ENCODE measurements around the gene ADORA2B.
"Not testable (repeated sequence)": the region's sequence is repeated elsewhere in the genome, so short reads cannot be mapped to it uniquely, and the experiment has no call there.

ADORA2B gene

GRCh38 chr17:15972497-15972951 is 27.6 kb downstream of the ADORA2B start:
- H3K27ac ChIP-seq, result no peak overlapping the region
- no peak for TF ChIP-seq ZFX (IDR thresholded peaks at IDR 0.05; ENCODE audit: borderline replicate concordance)
- TF ChIP-seq CTCF (IDR thresholded peaks at IDR 0.05), result no peak

DNA sequence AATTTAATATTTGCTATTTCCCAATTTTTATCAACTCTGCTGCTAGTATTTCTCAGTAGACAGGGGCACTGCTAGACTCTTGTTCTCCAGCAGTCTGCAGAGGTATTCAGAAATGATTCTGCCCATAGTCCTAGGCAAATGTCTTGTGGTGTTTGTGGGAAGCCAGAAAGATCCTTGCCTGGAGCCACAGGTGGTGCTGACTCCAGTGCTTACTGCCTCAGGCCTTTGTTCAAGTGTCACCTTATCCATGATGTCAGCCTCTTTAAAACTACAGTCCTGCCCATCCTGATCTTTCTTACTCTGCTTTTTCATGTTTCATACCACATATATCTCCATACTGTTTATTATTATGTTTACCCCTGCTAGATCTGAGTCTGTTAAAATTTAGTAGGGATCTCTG is 28.1 kb downstream of the ADORA2B start:
- TF ChIP-seq ZFX (IDR thresholded peaks at IDR 0.05; ENCODE audit: borderline replicate concordance) (no peak), CTCF (IDR thresholded peaks at IDR 0.05) (no peak)
- H3K27ac ChIP-seq, result no peak overlapping the region

DNA sequence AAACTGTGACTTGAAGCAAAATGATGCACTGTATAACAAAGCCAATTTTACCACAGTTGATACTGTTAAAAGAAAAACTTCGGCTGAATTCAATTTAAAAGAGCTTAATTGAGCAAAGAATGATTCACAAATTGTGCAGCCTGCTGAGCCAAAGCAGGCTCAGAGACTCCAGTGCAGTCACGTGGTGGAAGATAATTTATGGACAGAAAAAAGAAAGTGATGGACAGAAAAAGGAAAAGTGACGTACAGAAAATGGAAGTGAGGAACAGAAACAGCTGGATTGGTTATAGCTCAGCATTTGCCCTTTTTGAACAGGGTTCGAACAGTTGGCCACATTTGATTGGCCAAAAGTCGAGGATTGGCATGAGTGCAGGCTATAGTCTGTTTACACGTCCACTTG is 28.9 kb downstream of the ADORA2B start:
- TF ChIP-seq CTCF (IDR thresholded peaks at IDR 0.05) (no peak), ZFX (IDR thresholded peaks at IDR 0.05; ENCODE audit: borderline replicate concordance) (no peak)
- H3K27ac ChIP-seq, result no peak overlapping the region

DNA sequence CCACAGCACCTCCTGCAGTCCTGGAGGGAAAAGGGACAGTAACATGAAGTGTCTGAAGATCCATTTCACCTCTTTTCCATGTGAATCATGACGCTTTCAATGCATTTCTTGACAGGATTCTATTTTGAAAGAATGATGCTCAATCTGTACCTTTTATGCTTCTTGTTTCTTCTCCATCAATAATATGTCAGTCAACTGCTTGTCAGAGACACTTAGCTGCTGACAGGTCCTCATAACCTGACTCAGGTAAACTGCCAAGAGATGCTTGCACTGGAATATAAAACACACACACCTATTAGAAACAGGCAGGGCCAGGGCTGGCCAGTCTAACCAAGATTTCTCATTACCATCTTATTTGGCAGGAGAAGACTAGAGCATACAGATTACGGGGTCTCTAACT is 33.0 kb downstream of the ADORA2B start:
- H3K27ac ChIP-seq, result no peak overlapping the region
- TF ChIP-seq ZFX (IDR thresholded peaks at IDR 0.05; ENCODE audit: borderline replicate concordance) (no peak), CTCF (IDR thresholded peaks at IDR 0.05) (no peak)

DNA sequence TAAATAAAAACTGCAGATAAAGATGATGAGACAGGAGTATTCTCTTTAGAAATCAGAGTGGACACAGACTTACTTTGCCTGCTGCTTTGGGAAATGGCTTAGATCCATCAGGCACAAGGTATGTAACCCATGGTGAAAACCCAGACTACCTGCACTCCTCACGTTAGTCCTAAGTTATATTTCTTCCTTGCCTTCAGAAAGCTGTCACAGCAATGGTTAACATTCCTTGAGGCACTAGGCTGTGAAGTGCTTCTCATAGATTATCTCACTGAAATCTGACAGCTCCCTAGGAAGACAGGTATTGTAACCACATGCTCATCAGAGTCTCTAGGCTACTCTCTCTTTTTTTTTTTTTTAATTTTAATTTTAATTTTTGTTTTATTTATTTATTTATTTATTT is 33.7 kb downstream of the ADORA2B start:
- no peak for TF ChIP-seq ZFX (IDR thresholded peaks at IDR 0.05; ENCODE audit: borderline replicate concordance)
- H3K27ac ChIP-seq, result no peak overlapping the region

DNA sequence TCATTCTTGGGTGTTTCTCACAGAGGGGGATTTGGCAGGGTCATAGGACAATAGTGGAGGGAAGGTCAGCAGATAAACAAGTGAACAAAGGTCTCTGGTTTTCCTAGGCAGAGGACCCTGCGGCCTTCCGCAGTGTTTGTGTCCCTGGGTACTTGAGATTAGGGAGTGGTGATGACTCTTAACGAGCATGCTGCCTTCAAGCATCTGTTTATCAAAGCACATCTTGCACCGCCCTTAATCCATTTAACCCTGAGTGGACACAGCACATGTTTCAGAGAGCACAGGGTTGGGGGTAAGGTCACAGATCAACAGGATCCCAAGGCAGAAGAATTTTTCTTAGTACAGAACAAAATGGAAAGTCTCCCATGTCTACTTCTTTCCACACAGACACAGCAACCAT is 34.1 kb downstream of the ADORA2B start:
- H3K27ac ChIP-seq, result not testable (repeated sequence)

- TF ChIP-seq ZFX (IDR thresholded peaks at IDR 0.05; ENCODE audit: borderline replicate concordance), result no peak
- TF ChIP-seq CTCF (IDR thresholded peaks at IDR 0.05), result no peak
- no peak overlapping the region for H3K27ac ChIP-seq
These were observed 36.3 kb downstream of the ADORA2B start for GRCh38 chr17:15981208-15981607.

DNA sequence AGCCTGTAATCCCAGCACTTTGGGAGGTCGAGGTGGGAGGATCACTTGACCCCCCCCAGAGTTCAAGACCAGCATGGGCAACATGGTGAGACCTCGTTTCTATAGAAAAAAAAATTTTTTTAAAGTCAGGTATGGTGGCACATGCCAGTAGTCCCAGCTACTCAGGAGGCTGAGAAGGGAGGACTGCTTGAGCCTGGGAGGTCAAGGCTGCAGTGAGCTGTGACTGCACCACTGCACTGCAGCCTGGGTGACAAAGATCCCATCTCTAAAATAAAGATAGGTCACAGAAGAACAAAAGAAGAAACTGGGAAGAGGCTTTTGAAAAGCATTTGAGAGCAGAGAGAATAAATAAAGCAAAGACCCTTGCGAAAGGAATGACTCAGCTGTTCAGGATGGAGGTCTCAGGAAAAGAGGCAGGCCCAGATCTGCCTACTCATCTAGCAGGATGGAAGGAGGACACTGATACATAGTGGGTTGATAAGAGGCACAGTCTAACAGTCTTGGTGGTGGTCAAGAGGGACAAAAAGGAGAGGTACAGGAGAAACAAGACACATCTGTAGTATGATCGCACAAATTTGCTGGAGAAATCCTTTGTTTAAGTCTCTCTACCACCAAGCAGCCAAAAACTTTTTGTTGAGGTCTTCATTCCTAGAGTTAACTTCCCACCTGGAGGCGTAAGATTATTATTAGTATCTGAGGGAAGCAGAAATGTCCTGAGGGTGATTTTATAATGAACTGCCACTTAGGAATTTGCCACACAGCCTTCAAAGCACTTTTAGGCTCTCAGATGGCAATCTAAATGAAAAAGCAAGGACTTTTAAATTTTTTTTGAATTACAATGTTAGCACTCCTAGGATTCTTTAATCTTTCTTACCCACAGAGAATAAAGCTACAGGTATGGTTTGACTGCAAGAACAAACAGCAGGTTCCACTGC is 37.0 kb downstream of the ADORA2B start:
- no peak overlapping the region for H3K27ac ChIP-seq
- no peak for TF ChIP-seq CTCF (IDR thresholded peaks at IDR 0.05)

Data from 22Rv1 (cell line).